NCI-H82 treated with DMSO at 0.1 percent for 48 hours (cell line): ENCODE measurements around the gene HMGB3.
"Not testable (repeated sequence)": the region's sequence is repeated elsewhere in the genome, so short reads cannot be mapped to it uniquely, and the experiment has no call there.

Source experiments
- DNase-seq: peaks from one replicate; lab custom pipeline; 2025; ENCODE audit not compliant: unreplicated experiment; lab: John Stamatoyannopoulos, UW

HMGB3 gene

GRCh38 chrX:150977411-150978162 lies 5.5 kb upstream of the HMGB3 start:
- DNase-seq: no peak

GRCh38 chrX:150980186-150980585 lies 2.9 kb upstream of the HMGB3 start:
- DNase-seq: no peak

- no peak for DNase-seq
Observed at GRCh38 chrX:150980711-150981110, 2.4 kb upstream of the HMGB3 start.

GRCh38 chrX:150982235-150982787 lies 824 bp upstream of the HMGB3 start:
- DNase-seq: no peak

- no peak for DNase-seq
Observed at GRCh38 chrX:150983521-150984168, 510 bp downstream of the HMGB3 start.

- DNase-seq: no peak
Observed at GRCh38 chrX:150984169-150984824, 1.2 kb downstream of the HMGB3 start.

GRCh38 chrX:150987687-150988086 lies 4.6 kb downstream of the HMGB3 start:
- DNase-seq: not testable (repeated sequence)

GRCh38 chrX:150989420-150989819 lies 6.3 kb downstream of the HMGB3 start:
- DNase-seq: no peak

- no peak for DNase-seq
Observed at GRCh38 chrX:150990910-150991309, 7.8 kb downstream of the HMGB3 start.

- no peak for DNase-seq
Observed at GRCh38 chrX:151000861-151001331, 17.8 kb downstream of the HMGB3 start.

GRCh38 chrX:151004085-151004484 lies 20.9 kb downstream of the HMGB3 start:
- no peak for DNase-seq

GRCh38 chrX:151006410-151007109 lies 23.4 kb downstream of the HMGB3 start:
- no peak for DNase-seq

GRCh38 chrX:151009582-151009981 lies 26.4 kb downstream of the HMGB3 start:
- DNase-seq: no peak

GRCh38 chrX:151013164-151013743 lies 30.1 kb downstream of the HMGB3 start:
- no peak for DNase-seq

GRCh38 chrX:151015684-151016083 lies 32.5 kb downstream of the HMGB3 start:
- DNase-seq: no peak

- DNase-seq: no peak
Observed at GRCh38 chrX:151019856-151020255, 36.7 kb downstream of the HMGB3 start.

GRCh38 chrX:151030845-151031244 lies 47.7 kb downstream of the HMGB3 start:
- DNase-seq: no peak

- DNase-seq: no peak
Observed at GRCh38 chrX:151031391-151031975, 48.3 kb downstream of the HMGB3 start.

GRCh38 chrX:151039351-151039750 lies 56.2 kb downstream of the HMGB3 start:
- no peak for DNase-seq
